Upper lobe of right lung (tissue), 1 donor: ENCODE measurements around the gene TMCC3. TPM values are rescaled to one million over a fixed set of nuclear protein-coding genes. Genes with fewer than 3 reads are reported as not detected.
"Not testable (repeated sequence)": the region's sequence is repeated elsewhere in the genome, so short reads cannot be mapped to it uniquely, and the experiment has no call there.

Experiments
- ATAC-seq: fragments of 200-7000 bp; cut with Tn5 transposase; one replicate; pipeline ENCODE4 v1.9.1; 2020; ENCODE audit warnings: mild to moderate bottlenecking, moderate library complexity
- DNase-seq: peaks from one replicate; pipeline ENCODE4 v3.0.0-alpha.2; 2020
- H3K27ac ChIP-seq: fragments of 200-600 bp; one replicate; pipeline ENCODE4 v1.8.0; 2022
- H3K27me3 ChIP-seq: fragments of 200-600 bp; one replicate; pipeline ENCODE4 v1.8.0; 2022; ENCODE audit warnings: mild to moderate bottlenecking
- H3K36me3 ChIP-seq: fragments of 200-600 bp; one replicate; pipeline ENCODE4 v1.8.0; 2022
- H3K4me1 ChIP-seq: fragments of 200-600 bp; one replicate; pipeline ENCODE4 v1.8.0; 2022
- H3K4me3 ChIP-seq: fragments of 200-600 bp; one replicate; pipeline ENCODE4 v1.8.0; 2022; ENCODE audit warnings: mild to moderate bottlenecking
- H3K9me3 ChIP-seq: fragments of 200-600 bp; one replicate; pipeline ENCODE4 v1.8.0; 2022
- intact Hi-C: fragments of 100-400 bp; cut with DNase I; formaldehyde crosslinking; loops from one replicate; pipeline ENCODE4 v1.11.0; 2022
- total RNA-seq: library from RNA; stranded (reverse); fragmentation: NEBNext Ultra II Directional; extraction: Animal tissue kit (Norgen Biotek cat#: 25700); gene quantifications from one replicate; pipeline ENCODE4 v1.2.1, GENCODE V29; 2021
- TF ChIP-seq, protein P1 (sequence below): fragments of 200-600 bp; IDR thresholded peaks from one replicate; pipeline ENCODE4 v1.8.0; 2022; ENCODE audit warnings: antibody characterized with exemption
- donor health status: DM: no; HTN: yes; CAD: no; lungs with severe emphysema.

The TMCC3 gene
- total RNA-seq, 1 donor from 2014 or later = 11.3 TPM

DNA sequence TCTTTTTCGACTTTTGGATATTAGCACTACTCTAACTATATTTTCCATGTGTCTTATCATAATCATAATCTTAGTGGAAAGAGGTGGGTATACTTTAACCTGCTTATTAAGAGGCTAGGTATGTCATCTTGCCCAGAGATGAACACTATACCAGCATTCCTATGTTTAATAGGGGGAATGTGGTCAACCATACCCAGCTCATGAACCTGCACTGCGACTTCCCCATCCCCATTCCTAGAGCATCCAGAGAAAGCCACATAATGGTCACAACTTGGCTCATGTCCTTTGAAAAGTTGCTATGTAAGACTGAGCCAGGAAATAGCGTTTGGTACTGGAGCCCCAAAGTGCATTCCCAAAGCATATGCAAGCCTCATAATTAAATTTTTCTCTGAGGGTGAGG, 55.2 kb downstream of the TMCC3 start:
- ATAC-seq (no peak), DNase-seq (no peak)
- Histone ChIP-seq H3K27me3 (no peaks in the 10 kb centered on the region), H3K4me1 (no peaks in the 10 kb centered on the region), H3K4me3 (no peak overlapping the region), H3K36me3 (no peaks in the 10 kb centered on the region), H3K9me3 (no peaks in the 10 kb centered on the region), H3K27ac (no peak overlapping the region)
- TF ChIP-seq, protein P1, sequence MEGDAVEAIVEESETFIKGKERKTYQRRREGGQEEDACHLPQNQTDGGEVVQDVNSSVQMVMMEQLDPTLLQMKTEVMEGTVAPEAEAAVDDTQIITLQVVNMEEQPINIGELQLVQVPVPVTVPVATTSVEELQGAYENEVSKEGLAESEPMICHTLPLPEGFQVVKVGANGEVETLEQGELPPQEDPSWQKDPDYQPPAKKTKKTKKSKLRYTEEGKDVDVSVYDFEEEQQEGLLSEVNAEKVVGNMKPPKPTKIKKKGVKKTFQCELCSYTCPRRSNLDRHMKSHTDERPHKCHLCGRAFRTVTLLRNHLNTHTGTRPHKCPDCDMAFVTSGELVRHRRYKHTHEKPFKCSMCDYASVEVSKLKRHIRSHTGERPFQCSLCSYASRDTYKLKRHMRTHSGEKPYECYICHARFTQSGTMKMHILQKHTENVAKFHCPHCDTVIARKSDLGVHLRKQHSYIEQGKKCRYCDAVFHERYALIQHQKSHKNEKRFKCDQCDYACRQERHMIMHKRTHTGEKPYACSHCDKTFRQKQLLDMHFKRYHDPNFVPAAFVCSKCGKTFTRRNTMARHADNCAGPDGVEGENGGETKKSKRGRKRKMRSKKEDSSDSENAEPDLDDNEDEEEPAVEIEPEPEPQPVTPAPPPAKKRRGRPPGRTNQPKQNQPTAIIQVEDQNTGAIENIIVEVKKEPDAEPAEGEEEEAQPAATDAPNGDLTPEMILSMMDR = no peak
- intact Hi-C loops = no loop called here

DNA sequence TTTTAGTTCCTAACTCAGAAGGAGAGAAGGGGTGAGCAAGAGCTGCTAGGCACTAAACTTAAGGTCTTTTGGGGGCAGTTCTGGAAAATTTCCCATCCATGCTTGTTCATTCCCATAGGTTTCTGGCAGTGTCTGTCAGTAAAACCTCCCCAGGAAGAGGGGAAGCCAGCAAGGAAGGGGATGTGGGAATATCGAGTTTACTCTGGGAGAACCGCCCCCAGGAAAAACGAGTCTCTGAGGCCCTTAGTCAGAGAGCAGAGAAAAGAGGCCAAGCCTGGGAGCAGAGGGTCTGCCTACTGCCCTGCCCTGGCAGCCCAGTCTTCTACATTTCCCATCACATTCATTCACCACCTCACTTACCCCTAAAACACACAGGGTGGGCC, 55.9 kb downstream of the TMCC3 start:
- intact Hi-C loops = no loop called here
- Histone ChIP-seq H3K9me3 (no peaks in the 10 kb centered on the region), H3K4me3 (no peak overlapping the region), H3K27ac (peak overlapping the region; percentile 6), H3K36me3 (no peaks in the 10 kb centered on the region), H3K27me3 (no peaks in the 10 kb centered on the region), H3K4me1 (no peaks in the 10 kb centered on the region)
- TF ChIP-seq, protein P1 = no peak
- no peak for ATAC-seq
- DNase-seq = no peak

DNA sequence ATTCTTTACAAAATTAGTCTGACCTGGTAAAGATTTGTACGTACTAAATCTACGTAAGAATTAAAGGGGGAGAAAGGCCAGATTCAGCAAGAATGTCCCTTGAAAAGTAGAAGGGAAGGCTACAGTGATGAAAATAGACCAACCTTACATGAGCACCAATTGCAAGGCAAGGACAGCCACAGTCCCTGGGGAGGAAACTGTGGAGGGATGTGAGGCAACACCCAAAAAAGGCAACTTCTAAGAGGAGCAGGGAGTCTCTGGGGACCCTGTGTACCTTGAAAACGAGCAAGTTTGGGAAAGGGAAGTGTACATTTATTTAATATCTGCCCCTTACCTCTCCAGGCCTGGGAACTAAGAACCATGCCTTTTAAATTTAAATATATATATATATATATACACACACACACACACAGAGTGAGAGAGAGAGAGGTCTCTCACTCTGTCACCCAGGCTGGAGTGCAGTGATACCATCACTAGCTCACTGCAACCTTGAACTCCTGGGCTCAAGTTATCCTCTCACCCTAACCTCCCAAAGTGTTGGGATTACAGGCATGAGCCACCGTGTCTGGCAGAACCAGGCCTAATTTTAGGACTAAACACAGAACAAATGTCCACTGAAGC, 56.4 kb downstream of the TMCC3 start:
- H3K4me1 ChIP-seq = no peaks in the 10 kb centered on the region
- no peaks in the 10 kb centered on the region for H3K36me3 ChIP-seq
- no peaks in the 10 kb centered on the region for H3K27me3 ChIP-seq
- H3K27ac ChIP-seq = no peak overlapping the region
- TF ChIP-seq, protein P1 = no peak
- H3K9me3 ChIP-seq = no peaks in the 10 kb centered on the region
- ATAC-seq (no peak), DNase-seq (no peak)
- H3K4me3 ChIP-seq = no peak overlapping the region
- intact Hi-C loops = no loop called here

DNA sequence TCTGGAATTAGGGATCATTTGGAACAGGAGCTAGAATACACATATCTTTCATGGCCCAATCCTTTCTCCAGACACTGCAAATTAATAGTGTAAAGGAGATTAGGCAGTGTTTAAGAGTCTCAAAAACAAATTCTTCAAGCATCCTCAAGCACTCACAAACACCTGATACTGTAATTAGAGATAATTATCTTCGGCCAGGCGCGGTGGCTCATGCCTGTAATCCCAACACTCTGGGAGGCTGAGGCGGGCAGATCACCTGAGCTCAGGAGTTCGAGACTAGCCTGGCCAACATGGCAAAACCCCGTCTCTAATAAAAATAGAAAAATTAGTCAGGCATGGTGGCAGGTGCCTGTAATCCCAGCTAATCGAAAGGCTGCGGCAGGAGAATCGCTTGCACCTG, 57.6 kb downstream of the TMCC3 start:
- intact Hi-C loops, H3K9me3 ChIP-seq, DNase-seq, H3K27ac ChIP-seq, H3K4me3 ChIP-seq, H3K36me3 ChIP-seq, ATAC-seq, H3K27me3 ChIP-seq, H3K4me1 ChIP-seq: not testable (repeated sequence)

- no peaks in the 10 kb centered on the region for H3K36me3 ChIP-seq
- no peaks in the 10 kb centered on the region for H3K9me3 ChIP-seq
- intact Hi-C loops = no loop called here
- DNase-seq = no peak
- TF ChIP-seq, protein P1 = no peak
- H3K4me1 ChIP-seq = peaks cover 3% of the 10 kb centered on the region
- ATAC-seq = no peak
- peak overlapping the region; percentile 13 for H3K27ac ChIP-seq
- H3K4me3 ChIP-seq = no peak overlapping the region
- no peaks in the 10 kb centered on the region for H3K27me3 ChIP-seq
Measured at GRCh38 chr12:94592080-94592479, 58.3 kb downstream of the TMCC3 start.

DNA sequence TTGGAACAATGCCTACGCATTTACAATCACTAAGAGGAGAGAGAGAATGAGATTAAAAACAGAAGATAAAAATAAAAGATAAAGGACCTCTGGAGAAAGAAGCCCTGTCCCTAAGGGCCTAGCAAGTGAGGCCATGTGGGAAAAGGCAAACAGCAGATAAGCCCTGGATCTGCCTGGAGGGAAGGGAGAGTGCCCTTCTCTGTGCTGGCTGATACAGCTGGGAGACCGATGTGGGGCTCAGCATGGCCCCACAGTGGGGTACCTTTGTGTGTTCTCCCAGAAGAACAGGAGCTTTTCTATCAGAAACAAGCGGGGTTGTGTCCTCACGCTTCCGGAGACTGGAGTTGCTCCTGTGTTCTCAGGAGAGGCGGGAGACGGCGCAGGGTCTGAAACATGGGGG, 59.9 kb downstream of the TMCC3 start:
- Histone ChIP-seq H3K36me3 (no peaks in the 10 kb centered on the region), H3K9me3 (no peaks in the 10 kb centered on the region), H3K27ac (no peak overlapping the region), H3K4me3 (no peak overlapping the region), H3K4me1 (peaks cover 12% of the 10 kb centered on the region), H3K27me3 (no peaks in the 10 kb centered on the region)
- DNase-seq (no peak), ATAC-seq (no peak)
- TF ChIP-seq, protein P1 = no peak
- intact Hi-C loops = no loop called here
